Naive thymus-derived CD4-positive, alpha-beta T cell (primary cell): ENCODE data around the gene TRMT10B. TPM values are rescaled to one million over a fixed set of nuclear protein-coding genes. Genes with fewer than 3 reads are reported as not detected.
A peak's percentile ranks its signal among the peaks of the same experiment; 100 is the strongest.
"Not testable (repeated sequence)": the region's sequence is repeated elsewhere in the genome, so short reads cannot be mapped to it uniquely, and the experiment has no call there.

Experiments
- ATAC-seq: fragments of 150-1000 bp; cut with Tn5 transposase; 2 replicates; pipeline ENCODE4 v1.10.0; 2021; ENCODE audit warnings: mild to moderate bottlenecking, moderate library complexity
- CTCF ChIA-PET: fragments of 350-600 bp; sonication (Branson Sonifier 250); formaldehyde crosslinking; loops from one replicate; lab custom pipeline; 2021; ENCODE audit warnings: antibody characterized with exemption; lab: Charles Lee
- POLR2A ChIA-PET: fragments of 350-600 bp; sonication (Branson Sonifier 250); formaldehyde crosslinking; loops from one replicate; lab custom pipeline; 2021; ENCODE audit warnings: antibody characterized with exemption, inconsistent platforms; lab: Charles Lee
- DNase-seq, 9 donors: peaks; one replicate each; pipeline versions ENCODE4 v3.0.0 to v3.0.0-alpha.2; 2020 to 2022; ENCODE audit warnings: mixed read lengths in 1 of 9
- H3K27ac ChIP-seq: one replicate; pipeline ENCODE4 v1.7.0; 2013; ENCODE audit warnings: mild to moderate bottlenecking, low read depth, low read length, moderate library complexity
- H3K27me3 ChIP-seq, 2 donors: one replicate each; pipeline ENCODE4 v1.7.0; 2013; ENCODE audit warnings: low read length in 2 of 2, mild to moderate bottlenecking in 2 of 2, moderate library complexity in 2 of 2; ENCODE audit not compliant: control insufficient read depth in 2 of 2, insufficient read depth in 2 of 2
- H3K36me3 ChIP-seq, 3 experiments: 1 replicate in 2 of 3; 2 replicates in 1 of 3; pipeline ENCODE4 v1.7.0; 2013; ENCODE audit warnings: low read length in 3 of 3, mild to moderate bottlenecking in 3 of 3, moderate library complexity in 1 of 3; ENCODE audit not compliant: insufficient read depth in 3 of 3, control insufficient read depth in 2 of 3
- H3K4me1 ChIP-seq, 2 donors: one replicate each; pipeline ENCODE4 v1.7.0; 2013; ENCODE audit warnings: low read length in 2 of 2, mild to moderate bottlenecking in 2 of 2, moderate library complexity in 1 of 2; ENCODE audit not compliant: control insufficient read depth in 2 of 2, insufficient read depth in 2 of 2
- H3K4me3 ChIP-seq: 2 replicates; pipeline ENCODE4 v1.7.0; 2013; ENCODE audit warnings: mild to moderate bottlenecking, low read length
- H3K9me3 ChIP-seq, 3 experiments: 1 replicate in 2 of 3; 2 replicates in 1 of 3; pipeline ENCODE4 v1.7.0; 2013; ENCODE audit warnings: low read length in 3 of 3; ENCODE audit not compliant: control insufficient read depth in 2 of 3
- H3K27ac Mint-ChIP-seq, 9 donors: one replicate each; pipeline ENCODE4 v1.8.0; 2020 to 2022; ENCODE audit warnings: mixed read lengths in 9 of 9, mild to moderate bottlenecking in 8 of 9, moderate library complexity in 5 of 9, inconsistent platforms in 2 of 9
- H3K27me3 Mint-ChIP-seq, 5 donors: one replicate each; pipeline ENCODE4 v1.8.0; 2021 to 2022; ENCODE audit warnings: mixed read lengths in 5 of 5, mild to moderate bottlenecking in 1 of 5
- H3K36me3 Mint-ChIP-seq, 5 donors: one replicate each; pipeline ENCODE4 v1.8.0; 2020 to 2022; ENCODE audit warnings: mixed read lengths in 5 of 5, mild to moderate bottlenecking in 3 of 5, inconsistent platforms in 1 of 5
- H3K4me1 Mint-ChIP-seq, 7 donors: one replicate each; pipeline ENCODE4 v1.8.0; 2020 to 2022; ENCODE audit warnings: mixed read lengths in 7 of 7, mild to moderate bottlenecking in 3 of 7, inconsistent platforms in 1 of 7
- H3K4me3 Mint-ChIP-seq, 10 donors: one replicate each; pipeline ENCODE4 v1.8.0; 2020 to 2022; ENCODE audit warnings: mild to moderate bottlenecking in 10 of 10, mixed read lengths in 10 of 10, moderate library complexity in 6 of 10, inconsistent platforms in 2 of 10
- H3K9me3 Mint-ChIP-seq, 11 donors: one replicate each; pipeline ENCODE4 v1.8.0; 2020 to 2022; ENCODE audit warnings: mixed read lengths in 11 of 11, mild to moderate bottlenecking in 4 of 11, inconsistent platforms in 1 of 11, moderate library complexity in 1 of 11
- intact Hi-C, 2 donors: fragments of 100-400 bp; cut with micrococcal nuclease; formaldehyde crosslinking; loops; one replicate each; pipeline ENCODE4 v1.15.1; 2023
- polyA plus RNA-seq, 2 donors: library from polyadenylated mRNA; unstranded; fragments of 300-500 nt; fragmentation: Illumina TruSeq; gene quantifications; one replicate each; pipeline ENCODE4 v1.2.3, GENCODE V29; 2021
- total RNA-seq, 6 experiments: library from RNA in 5 of 6; stranded (reverse) in 5 of 6; gene quantifications; 1 replicate in 5 of 6; 2 replicates in 1 of 6; pipeline ENCODE4 v1.2.3 and lab custom pipeline; 2021 to 2026

The TRMT10B gene
- total and polyA plus RNA-seq, 7 experiments from 2014 or later: 15.3 to 28.9 (median 18.5) TPM

GRCh38 chr9:37800631-37801286 lies 47.2 kb downstream of the TRMT10B start, which contains the start of gene DCAF10:
TSS of gene DCAF10 (plus strand) at chr9:37800797. CDS start at chr9:37800867, 70 bp downstream.
- POLR2A ChIA-PET: interaction anchor here (0.6 to 3.7 kb wide), 5 partner anchors 8 to 50 kb away, joined by 3 to 29 read pairs (median 3); partner anchors contain the start of gene EXOSC3
- Mint-ChIP-seq H3K36me3 (peaks cover 0 to 8% (median 0%) of the 10 kb centered on the region in 5 donors), H3K4me1 (peaks cover 24 to 55% (median 42%) of the 10 kb centered on the region in 7 donors), H3K27ac (peak within 1 kb of the TSS; percentile 71 to 95 (median 90)), H3K27me3 (no peaks in the 10 kb centered on the region), H3K4me3 (peak within 1 kb of the TSS; percentile 86 to 95 (median 93)), H3K9me3 (peaks cover 0 to 2% (median 0%) of the 10 kb centered on the region in 11 donors)
- CTCF ChIA-PET: no interaction called here
- peaks cover 0 to 9% (median 0%) of the 10 kb centered on the region in 3 experiments for H3K36me3 ChIP-seq
- DNase-seq (peak; percentile 80 to 97 (median 87)), ATAC-seq (peak; percentile 95)
- H3K27ac ChIP-seq: peak within 1 kb of the TSS; percentile 69
- no peaks in the 10 kb centered on the region for H3K9me3 ChIP-seq
- intact Hi-C loops: loop anchor here (1.0 to 10.0 kb wide), 8 partner anchors 15 to 335 kb away; partner anchors contain the start of genes EXOSC3 (in 2 of the 2), TOMM5 (in 2 of the 2), TRMT10B (in 2 of the 2) and POLR1E (in 1 of the 2)
- peaks cover 19 to 26% of the 10 kb centered on the region in 2 donors for H3K4me1 ChIP-seq
- peak within 1 kb of the TSS; percentile 97 for H3K4me3 ChIP-seq
- no peaks in the 10 kb centered on the region for H3K27me3 ChIP-seq

- Mint-ChIP-seq H3K27me3 (no peaks in the 10 kb centered on the region), H3K9me3 (peaks cover 0 to 2% (median 0%) of the 10 kb centered on the region in 11 donors), H3K4me3 (peak overlapping the region; percentile 74 to 95 (median 93)), H3K27ac (peak overlapping the region; percentile 52 to 91 (median 87)), H3K36me3 (peaks cover 0 to 8% (median 0%) of the 10 kb centered on the region in 5 donors), H3K4me1 (peaks cover 26 to 61% (median 47%) of the 10 kb centered on the region in 7 donors)
- CTCF ChIA-PET: no interaction called here
- intact Hi-C loops: loop anchor here in 1 of 2 donors (2.0 to 10.0 kb wide), 3 partner anchors 53 to 209 kb away; partner anchors contain the start of genes SLC25A51 and TOMM5
- ATAC-seq (peak; percentile 36), DNase-seq (peak in 1 of 9 donors; percentile 57)
- H3K9me3 ChIP-seq: no peaks in the 10 kb centered on the region
- peaks cover 0 to 9% (median 0%) of the 10 kb centered on the region in 3 experiments for H3K36me3 ChIP-seq
- H3K27ac ChIP-seq: peak overlapping the region; percentile 69
- H3K27me3 ChIP-seq: no peaks in the 10 kb centered on the region
- POLR2A ChIA-PET: interaction anchor here (0.6 to 3.7 kb wide), 3 partner anchors 7 to 21 kb away, joined by 3 to 29 read pairs (median 13); partner anchors contain the start of gene EXOSC3
- peak overlapping the region; percentile 97 for H3K4me3 ChIP-seq
- peaks cover 19 to 26% of the 10 kb centered on the region in 2 donors for H3K4me1 ChIP-seq
Observed at GRCh38 chr9:37801287-37801850, 47.8 kb downstream of the TRMT10B start.

GRCh38 chr9:37801959-37802711 lies 48.5 kb downstream of the TRMT10B start:
- no peak for DNase-seq
- H3K36me3 ChIP-seq: peaks cover 0 to 9% (median 0%) of the 10 kb centered on the region in 3 experiments
- Mint-ChIP-seq H3K27me3 (no peaks in the 10 kb centered on the region), H3K4me3 (peak overlapping the region; percentile 74 to 95 (median 93)), H3K9me3 (peaks cover 0 to 2% (median 0%) of the 10 kb centered on the region in 11 donors), H3K36me3 (peaks cover 0 to 7% (median 0%) of the 10 kb centered on the region in 5 donors), H3K4me1 (peaks cover 27 to 65% (median 52%) of the 10 kb centered on the region in 7 donors), H3K27ac (peak overlapping the region; percentile 47 to 91 (median 85))
- H3K4me3 ChIP-seq: peak overlapping the region; percentile 97
- H3K27ac ChIP-seq: peak overlapping the region; percentile 69
- H3K27me3 ChIP-seq: no peaks in the 10 kb centered on the region
- intact Hi-C loops: loop anchor here in 1 of 2 donors (2.0 to 10.0 kb wide), 3 partner anchors 53 to 210 kb away; partner anchors contain the start of genes SLC25A51 and TOMM5
- no peaks in the 10 kb centered on the region for H3K9me3 ChIP-seq
- CTCF ChIA-PET: interaction anchor here (1.3 kb wide), 1 partner anchor 50 kb away, joined by 3 read pairs; no protein-coding TSS in a partner anchor
- peaks cover 19 to 26% of the 10 kb centered on the region in 2 donors for H3K4me1 ChIP-seq
- POLR2A ChIA-PET: interaction anchor here (3.7 kb wide), 1 partner anchor 18 kb away, joined by 29 read pairs; the partner anchor contains the start of gene EXOSC3
- no peak for ATAC-seq

DNA sequence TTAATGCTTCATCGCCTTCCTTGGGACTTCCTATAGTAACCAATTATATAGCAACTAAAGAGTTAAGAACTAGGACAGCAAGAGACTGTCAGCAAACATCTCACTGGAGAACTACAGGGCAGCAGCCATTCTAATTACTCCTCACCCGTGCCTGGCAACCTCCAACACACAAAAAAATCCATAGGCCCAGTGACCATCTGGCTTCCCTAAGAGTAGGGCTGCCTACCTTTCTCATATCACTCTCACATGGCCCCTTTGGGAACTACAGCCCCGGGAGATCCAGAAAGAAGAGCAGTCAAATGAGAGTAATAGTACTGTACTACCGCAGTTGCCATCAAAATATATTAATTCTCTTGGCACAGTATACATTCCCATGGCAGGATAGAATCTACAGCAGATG lies 52.7 kb downstream of the TRMT10B start:
- intact Hi-C loops: loop anchor here in 1 of 2 donors (10.0 kb wide), 1 partner anchor 49 kb away; no protein-coding TSS in a partner anchor
- Histone ChIP-seq H3K4me1 (peaks cover 19% of the 10 kb centered on the region in 2 donors), H3K27ac (no peak overlapping the region), H3K36me3 (no peaks in the 10 kb centered on the region), H3K4me3 (no peak overlapping the region), H3K27me3 (no peaks in the 10 kb centered on the region), H3K9me3 (no peaks in the 10 kb centered on the region)
- POLR2A ChIA-PET: no interaction called here
- DNase-seq (no peak), ATAC-seq (no peak)
- Mint-ChIP-seq H3K27ac (peak overlapping the region in 1 of 9 donors; percentile 2), H3K4me1 (peaks cover 24 to 57% (median 44%) of the 10 kb centered on the region in 7 donors), H3K9me3 (no peaks in the 10 kb centered on the region), H3K4me3 (peak overlapping the region in 2 of 10 donors; percentile 5), H3K36me3 (peaks cover 0 to 8% (median 4%) of the 10 kb centered on the region in 5 donors), H3K27me3 (no peaks in the 10 kb centered on the region)
- CTCF ChIA-PET: no interaction called here

GRCh38 chr9:37809676-37810075 lies 56.1 kb downstream of the TRMT10B start:
- H3K36me3 Mint-ChIP-seq: peaks cover 0 to 15% (median 9%) of the 10 kb centered on the region in 5 donors
- not testable (repeated sequence) for H3K9me3 Mint-ChIP-seq

More at GRCh38 chr9:37809676-37810075, 56.1 kb downstream of the TRMT10B start:
- H3K27ac ChIP-seq, DNase-seq, H3K4me1 ChIP-seq, CTCF ChIA-PET, H3K4me3 Mint-ChIP-seq, H3K27ac Mint-ChIP-seq, H3K36me3 ChIP-seq, H3K27me3 Mint-ChIP-seq, ATAC-seq, POLR2A ChIA-PET, H3K4me3 ChIP-seq, H3K27me3 ChIP-seq, H3K9me3 ChIP-seq: not testable (repeated sequence)
- intact Hi-C loops: loop anchor here in 1 of 2 donors (10.0 kb wide), 1 partner anchor 45 kb away; no protein-coding TSS in a partner anchor
- H3K4me1 Mint-ChIP-seq: peaks cover 19 to 39% (median 29%) of the 10 kb centered on the region in 7 donors
